GM18502 (cell line): ENCODE results near the gene MCM3AP.

ENCODE experiments used
- ATAC-seq: cut with Tn5 transposase; IDR thresholded peaks from one replicate; pipeline ENCODE4 v1.9.1; 2021; ENCODE audit warnings: mild to moderate bottlenecking; ENCODE audit not compliant: unreplicated experiment, poor library complexity

Gene MCM3AP

DNA sequence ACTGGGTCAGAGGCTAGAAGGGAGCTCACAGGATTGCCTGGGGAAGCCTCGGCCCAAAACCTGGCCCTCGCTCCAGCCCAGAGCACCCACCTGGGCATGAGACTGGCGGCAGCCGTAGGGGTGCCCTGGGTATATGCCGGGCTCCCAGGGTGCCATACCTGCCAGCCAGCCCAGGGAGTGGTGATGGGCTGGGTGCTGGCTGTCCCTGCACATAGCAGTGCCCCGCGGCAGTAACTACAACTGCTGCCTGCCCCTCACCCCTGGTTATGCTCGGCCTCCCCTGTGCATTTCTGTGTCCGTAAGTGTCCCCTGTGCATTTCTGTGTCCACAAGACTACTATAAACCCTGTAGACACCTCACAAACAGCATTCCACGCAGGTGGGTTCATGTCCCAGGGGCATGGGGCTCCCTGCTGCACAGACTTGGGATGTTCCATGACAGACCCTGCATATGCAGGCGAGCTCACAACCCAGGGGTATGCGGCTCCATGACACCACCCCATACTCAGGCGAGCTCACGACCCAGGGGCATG lies 95.4 kb downstream of the MCM3AP start:
- ATAC-seq = no peak

DNA sequence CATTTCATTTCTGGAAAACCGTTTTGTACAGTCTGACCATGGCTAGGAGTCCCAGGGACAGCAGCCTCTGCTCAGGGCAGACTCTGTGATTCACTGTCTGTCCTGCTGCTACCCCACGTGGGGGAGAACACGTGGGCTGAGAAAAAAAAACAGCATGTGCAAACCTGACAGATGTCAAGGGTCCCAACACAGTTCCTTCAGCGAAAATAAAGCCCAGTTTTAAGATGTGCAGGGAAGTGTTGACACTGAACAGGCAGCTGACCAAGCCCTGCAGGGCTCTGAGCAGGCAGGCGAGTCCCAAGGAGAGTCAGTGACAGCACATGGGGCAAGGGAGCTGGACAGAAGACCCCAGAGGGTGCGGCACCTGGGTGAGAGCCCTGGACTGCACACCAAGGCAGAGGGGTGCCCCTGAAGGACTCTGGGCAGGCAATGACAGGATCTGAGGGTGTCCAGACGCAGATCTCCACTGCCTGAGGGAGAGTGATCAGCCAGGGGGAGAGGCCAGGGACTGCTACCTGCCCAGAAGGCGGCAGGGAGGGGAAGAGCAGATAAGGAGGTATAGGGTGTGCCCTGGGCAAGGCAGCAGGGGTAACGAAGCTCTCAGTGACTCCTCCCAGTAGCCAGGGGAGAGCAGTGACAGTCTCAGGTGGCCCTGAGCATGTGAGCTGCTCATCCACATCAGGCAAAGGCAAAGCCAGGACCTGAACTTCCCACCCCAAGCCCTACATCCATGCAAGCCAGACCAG lies 96.0 kb downstream of the MCM3AP start:
- ATAC-seq = no peak

DNA sequence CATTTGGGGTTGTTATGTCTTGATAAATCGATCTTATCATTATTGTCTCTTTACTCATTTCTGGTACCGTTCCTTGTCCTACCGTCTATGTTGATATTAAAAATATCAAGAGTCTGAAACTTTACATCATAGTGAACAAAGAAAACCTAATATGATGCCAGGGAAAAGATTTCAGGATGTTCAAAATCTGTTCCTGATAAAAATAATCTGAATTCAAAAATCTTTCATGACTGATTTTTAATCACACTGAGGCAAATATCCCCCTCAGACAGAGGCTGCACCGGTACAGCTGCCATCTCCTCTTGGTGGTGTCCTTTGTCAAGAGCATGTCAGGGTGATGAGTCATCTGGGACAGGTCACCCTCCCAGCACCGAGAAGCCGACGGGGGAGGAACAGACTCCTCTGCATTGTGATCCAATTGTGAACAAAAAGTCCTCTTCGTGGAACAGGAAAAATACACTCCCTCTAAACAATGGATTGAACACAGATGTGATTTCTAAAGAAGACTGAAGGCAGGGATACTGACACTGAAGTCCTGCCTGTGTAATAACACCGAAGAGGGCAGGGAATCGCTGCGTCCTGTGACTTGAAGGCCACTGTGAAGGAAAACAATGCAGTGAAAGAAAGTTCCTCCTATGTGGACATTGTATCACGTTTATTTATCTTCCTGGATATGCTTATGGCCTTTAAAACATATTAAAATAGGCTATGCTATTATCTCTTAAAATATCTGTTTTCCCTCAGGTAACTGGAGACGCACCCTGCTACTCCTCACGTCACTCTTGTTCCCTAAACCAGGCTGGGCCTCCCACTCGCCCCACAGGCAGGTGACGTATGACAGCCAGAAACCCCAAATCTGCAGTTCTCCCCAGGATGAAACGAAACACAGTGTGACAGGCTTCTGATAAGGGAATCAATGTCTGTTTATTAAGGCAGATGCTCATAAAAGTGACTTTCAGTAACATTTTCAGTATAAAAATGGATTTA lies 96.9 kb downstream of the MCM3AP start:
- ATAC-seq = no peak

DNA sequence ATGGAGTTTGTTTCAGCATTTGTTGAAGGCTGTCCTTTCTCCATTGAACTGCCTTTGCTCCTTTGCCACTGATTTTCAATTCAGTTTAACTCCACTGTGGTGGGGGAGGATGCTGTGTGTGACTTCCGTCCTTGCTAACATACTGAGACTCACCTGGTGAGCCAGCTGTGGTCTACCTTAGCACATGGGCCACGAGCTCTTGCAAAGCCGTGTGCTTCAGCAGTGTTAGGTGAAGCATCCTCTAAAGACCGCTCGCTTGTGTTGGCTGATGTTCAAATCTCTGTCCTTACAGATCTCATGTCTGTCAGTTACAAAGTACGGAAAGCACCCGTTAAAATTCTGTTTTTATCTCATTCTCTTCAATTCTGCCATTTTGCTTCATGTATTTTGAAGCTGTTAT lies 97.6 kb downstream of the MCM3AP start:
- ATAC-seq = no peak

DNA sequence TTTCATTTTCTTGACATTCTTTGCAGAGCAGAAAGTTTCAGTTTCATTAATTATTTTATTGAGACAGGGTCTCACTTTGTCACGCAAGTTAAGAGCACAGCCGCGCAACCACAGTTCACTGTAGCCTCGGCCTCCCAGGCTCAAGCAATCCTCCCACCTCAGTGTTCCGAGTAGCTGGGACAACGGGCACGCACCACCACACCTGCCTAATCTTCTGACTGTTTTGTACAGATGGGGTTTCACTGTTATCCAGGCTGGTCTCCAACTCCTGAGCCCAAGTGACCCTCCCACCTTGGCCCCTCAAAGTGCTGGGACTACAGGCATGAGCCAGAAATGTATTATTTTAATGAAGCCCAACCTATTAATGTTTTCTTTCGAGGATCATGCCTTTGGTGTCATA lies 98.2 kb downstream of the MCM3AP start:
- no peak for ATAC-seq

DNA sequence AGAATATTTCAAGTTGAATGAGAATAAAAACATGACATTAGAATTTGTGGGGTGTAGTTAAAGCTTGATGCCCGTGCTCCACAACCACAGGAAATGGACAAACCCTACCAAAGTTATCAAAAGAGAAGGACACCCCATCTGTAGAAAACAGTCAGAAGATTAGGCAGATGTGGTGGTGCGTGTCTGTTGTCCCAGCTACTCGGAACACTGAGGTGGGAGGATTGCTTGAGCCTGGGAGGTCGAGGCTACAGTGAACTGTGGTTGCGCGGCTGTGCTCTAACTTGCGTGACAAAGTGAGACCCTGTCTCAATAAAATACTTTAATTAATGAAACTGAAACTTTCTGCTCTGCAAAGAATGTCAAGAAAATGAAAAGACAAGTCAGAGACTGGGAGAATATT lies 99.7 kb downstream of the MCM3AP start:
- ATAC-seq = no peak
